ENCODE results near the gene PUM2. TPM values are rescaled to one million over a fixed set of nuclear protein-coding genes. Genes with fewer than 3 reads are reported as not detected.

The PUM2 gene
- total RNA-seq, 1 donor from 2014 or later: 110 TPM

GRCh38 chr2:20339012-20339411 lies 11.6 kb downstream of the PUM2 start:
- DNase-seq: no peak

DNA sequence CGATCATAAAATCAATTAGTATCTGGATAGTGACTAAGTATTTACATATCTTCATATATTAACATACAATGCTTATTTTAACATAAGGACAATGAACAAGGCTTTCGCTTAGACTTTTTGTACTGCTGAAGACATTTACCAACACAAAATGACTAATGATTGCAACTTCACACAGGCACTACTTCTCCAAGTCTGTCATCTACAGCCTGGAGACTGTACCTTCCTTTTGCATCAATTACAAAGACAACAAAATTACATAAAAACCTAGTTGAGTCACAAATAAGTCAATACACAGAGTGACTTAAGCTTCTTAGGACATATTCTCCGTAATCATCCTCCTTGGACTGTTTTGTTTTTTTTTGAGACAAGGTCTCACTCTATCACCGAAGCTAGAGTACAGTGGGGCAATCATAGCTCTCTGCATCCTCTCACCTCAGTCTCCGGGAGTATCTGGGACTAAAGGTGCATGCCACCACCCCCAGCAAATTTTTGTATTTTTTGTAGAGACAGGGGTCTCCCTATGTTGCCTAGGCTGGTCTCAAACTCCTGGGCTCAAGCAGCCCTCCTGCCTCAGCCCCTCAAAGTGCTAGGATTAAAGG lies 15.9 kb downstream of the PUM2 start:
- no peak for DNase-seq

DNA sequence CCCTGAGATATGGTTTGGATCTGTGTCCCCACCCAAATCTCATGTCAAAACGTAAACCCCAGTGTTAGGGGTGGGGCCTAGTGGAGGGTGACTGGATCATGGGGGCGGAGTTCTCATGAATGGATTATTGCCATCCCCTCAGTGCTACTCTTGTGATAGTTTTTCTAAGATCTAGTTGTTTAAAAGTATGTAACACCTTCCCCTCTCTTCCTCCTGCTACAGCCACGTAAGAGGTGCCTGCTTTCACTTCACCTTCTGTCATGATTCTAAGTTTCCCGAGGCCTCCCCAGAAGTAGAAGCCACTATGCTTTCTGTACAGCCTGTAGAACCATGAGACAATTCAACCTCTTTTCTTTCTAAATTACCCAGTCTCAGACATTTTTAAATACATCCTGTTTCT lies 16.9 kb downstream of the PUM2 start:
- no peak for DNase-seq

DNA sequence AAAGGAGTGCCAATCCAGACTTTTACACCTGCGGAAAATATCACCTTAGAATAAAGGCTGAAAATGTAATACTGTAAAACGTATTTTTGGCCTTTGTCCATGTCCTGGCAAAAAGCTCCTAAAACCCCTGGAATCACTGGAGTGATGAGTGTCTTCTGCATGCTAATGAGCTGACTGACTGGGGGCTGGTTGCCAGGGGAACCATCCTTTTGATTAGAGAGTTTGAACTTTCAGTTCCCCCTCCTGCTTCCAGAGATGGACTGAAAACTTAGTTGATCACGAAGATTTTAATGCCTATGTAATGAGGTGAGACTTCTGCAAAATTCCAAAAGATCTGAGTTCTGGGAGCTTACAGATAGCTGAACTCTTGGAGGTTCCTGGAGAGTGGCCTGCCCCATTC lies 20.5 kb downstream of the PUM2 start:
- DNase-seq: no peak

DNA sequence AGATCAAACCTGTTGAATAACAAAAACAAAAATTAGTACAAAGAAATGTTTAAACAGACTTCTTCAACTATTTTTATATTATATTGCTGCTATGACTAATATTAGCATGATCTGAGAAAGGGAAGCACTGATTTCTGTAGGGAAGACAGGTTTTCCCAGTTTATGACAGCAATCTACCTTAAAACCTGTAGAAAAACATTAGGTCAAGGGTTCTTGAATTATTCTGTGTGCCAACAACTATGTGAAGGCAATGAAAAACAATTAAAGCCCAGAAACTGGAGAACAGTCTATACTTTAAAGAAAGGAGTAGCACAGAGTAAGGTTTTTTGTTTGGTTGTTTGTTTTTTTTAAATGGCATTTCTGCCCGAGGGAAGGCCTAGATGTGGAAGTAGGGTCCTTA lies 23.3 kb downstream of the PUM2 start:
- DNase-seq: no peak

GRCh38 chr2:20326163-20326780 lies 24.4 kb downstream of the PUM2 start:
- peak; percentile 73 for DNase-seq

GRCh38 chr2:20322527-20323300 lies 27.9 kb downstream of the PUM2 start:
- DNase-seq: no peak

GRCh38 chr2:20317690-20318089 lies 33.0 kb downstream of the PUM2 start:
- DNase-seq: no peak

DNA sequence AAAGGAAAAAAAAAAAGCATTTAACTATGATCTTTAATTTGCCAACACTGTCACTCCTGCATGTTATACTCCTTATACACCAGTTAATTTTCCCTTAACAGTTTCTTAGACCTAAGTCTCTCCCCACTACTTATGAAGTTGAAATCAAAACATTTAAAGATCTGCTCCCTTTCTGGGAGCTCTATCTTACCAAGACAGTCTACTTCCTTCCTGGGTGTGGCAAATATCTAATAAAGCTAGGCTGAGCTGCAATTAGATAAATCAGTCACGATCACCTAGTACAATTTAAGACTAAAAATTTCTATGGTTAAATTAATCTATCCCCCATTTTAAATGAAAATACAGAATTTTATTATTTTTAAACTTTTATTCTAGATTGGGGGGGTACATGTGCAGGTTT lies 33.4 kb downstream of the PUM2 start:
- DNase-seq: no peak

DNA sequence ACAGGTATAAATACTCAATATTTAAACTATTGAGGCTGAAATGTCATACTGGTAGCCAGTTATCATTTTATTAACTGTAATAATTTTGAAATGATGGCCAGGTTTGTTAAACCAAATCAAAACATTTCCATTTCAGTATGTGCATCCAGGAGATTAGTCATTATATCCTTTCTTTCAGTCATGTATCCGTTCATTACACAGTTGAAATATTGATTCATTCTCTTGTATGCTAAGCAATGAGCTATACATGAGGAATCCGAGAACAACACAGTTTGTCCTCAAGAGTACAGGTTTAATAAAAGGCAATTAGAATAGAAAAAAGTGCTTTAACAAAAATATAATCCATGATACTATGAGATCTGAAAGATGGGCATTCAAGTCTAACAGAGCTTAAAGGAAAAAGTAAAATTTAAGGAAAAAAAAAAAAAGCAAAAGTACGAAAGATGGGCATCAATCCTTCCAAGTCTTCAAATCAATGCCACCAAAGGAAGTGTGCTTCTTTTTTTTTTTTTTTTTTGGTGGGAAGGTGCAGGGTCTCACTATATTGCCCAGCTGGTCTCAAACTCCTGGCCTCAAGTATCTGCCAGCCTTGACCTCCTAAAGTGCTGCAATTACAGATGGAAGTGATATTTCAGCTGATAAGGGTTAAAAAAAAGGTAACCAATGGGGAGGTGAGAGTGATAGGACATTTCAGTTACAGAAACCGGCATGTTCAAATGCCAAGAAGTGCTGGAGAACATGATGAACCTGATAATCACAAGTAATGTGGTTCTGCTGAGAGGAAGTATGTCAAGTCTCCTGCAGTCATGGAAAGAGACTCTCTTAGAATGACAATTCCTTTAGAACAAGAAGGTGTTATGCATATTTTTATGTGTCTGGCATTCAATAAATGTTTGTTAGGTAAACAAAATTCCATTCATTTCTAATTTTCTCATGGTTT lies 35.8 kb downstream of the PUM2 start:
- no peak for DNase-seq

DNA sequence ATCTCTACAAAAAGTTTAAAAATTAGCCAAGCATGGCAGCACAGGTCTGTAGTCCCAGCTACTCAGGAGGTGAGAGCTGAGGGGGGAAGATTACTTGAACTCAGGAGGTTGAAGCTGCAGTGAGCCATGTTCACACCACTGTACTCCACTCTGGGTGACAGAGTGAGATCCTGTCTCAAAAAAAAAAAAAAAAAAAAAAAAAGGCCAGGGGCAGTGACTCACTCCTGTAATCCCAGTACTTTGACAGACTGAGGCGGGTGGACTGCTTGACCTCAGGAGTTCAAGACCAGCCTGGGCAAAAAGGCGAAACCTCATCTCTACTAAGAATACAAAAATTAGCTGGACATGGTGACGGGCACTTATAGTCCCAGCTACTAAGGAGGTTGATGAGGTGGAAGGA lies 37.0 kb downstream of the PUM2 start:
- DNase-seq: no peak

- no peak for DNase-seq
These were observed 41.6 kb downstream of the PUM2 start for GRCh38 chr2:20309001-20309400.

DNA sequence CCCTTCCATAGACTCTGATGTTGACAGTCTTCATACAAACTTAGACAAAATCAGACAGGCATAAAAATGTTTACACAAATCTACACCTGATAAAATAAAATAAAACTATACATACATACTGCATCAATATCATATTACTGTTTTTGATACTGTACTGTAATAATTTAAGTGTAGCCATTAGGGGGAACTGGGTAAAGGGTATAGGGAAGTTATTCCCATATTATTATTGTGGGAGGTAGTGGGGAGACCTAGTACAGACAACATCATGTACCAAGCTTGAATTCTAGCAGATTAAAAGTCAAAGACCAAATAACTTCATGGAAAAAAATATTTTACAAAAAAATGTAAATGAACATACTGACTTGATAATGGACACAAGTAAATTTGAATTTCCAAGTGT lies 43.3 kb downstream of the PUM2 start:
- DNase-seq: no peak

DNA sequence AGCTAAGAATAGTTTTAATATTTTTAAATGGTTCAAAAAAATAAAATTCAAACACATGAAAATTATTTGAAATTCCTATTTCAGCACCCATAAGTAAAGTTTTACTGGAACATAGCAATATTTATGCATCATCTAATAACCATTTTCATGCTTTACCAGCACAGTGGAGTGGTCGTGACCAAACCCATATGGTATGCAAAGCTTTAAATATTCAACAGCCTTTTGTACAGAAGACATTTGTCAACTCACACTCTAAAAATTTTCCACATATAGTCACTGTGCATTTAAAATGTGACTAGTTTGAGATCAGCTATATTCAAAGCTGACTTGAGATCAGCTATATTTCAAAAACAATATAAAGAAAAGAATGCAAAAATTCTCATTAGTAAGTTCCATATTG lies 46.2 kb downstream of the PUM2 start:
- DNase-seq: peak; percentile 16

- no peak for DNase-seq
These were observed 46.7 kb downstream of the PUM2 start for GRCh38 chr2:20303966-20304365.

- DNase-seq: no peak
These were observed 48.6 kb downstream of the PUM2 start for GRCh38 chr2:20302019-20302418.

- no peak for DNase-seq
These were observed 50.0 kb downstream of the PUM2 start for GRCh38 chr2:20300656-20301055.

DNA sequence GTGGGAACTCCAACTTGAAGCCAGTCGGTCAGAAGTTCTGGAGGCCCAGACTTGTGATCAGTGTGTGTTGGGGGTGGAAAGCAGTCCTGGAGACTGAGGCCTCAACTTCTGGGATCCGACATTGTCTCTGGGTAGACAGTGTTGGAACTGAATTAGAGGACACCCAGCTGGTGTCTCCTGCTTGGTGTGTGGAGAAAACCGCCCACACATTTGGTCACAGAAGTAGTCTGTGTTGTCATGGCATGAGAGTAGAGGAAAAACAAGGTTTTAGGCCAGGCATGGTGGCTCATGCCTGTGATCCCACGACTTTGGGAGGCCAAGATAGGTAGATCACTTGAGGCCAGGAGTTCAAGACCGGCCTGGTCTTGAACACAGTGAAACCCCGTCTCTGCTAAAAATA lies 51.5 kb downstream of the PUM2 start:
- no peak for DNase-seq

DNA sequence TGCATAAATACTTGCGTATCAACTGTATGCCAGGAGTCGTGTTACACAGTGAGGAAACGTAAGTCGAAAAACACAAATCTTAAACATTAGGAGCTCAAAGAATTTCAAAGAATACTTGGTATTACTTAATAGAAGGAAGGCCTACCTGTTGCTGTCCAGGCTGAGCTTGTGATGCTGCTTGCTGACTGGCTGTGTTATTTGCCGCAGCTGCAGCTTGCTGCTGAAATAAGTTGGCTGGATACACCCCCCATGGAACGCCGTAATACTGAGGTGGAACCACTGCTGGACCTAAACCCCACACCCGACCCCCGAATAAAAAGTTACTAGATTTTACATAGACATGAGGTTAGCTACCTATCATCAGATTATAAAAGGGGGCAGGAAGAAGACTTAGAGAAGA lies 56.4 kb downstream of the PUM2 start:
- DNase-seq: no peak

DNA sequence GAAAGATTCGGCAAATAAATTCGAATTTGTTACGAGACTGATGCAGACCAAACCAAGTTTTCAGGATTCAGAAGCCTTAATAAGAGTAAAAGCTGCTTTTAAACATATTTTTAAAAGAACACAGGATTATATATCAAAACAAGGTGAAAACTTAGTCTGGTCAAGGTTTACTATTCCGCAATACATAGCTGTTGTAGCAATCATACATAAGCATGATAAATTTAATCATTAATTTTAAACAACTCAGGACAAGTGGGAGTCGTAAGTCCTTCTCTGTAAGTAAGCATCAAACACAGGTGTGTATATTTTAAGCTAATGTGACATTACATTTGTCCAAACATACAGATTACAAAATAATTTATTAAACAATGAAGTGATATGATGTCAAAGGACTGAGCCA lies 57.7 kb downstream of the PUM2 start:
- no peak for DNase-seq

DNA sequence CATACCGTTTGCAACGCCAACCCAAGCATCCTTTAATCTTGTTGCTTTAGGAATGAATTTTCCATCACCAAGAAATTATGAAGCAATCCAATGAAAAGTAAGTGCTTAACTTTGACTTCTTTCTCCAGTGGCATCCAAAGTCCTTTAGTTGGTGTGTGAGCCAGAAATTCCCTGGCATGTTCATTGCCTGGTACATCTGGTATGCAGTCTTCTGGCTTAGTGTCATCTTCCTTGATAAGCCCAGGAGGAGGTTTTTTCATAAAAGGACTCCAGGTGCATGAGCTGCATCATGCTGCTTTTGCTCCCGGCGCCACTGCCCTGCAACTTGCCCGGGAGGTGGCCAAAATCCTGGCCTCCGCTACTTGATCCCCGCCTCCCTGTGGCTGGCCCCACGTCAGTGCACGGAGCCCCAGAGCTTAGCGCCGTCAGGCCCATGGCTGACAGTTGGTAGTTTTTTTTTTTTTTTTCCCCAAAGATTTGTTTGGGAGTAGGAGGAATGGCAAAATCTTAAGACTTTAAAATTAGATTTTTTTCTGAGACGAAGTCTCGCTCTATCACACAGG lies 58.7 kb downstream of the PUM2 start:
- DNase-seq: no peak

GRCh38 chr2:20291106-20291564 lies 59.5 kb downstream of the PUM2 start:
- peak; percentile 81 for DNase-seq
